Astrocyte (in vitro differentiated cells and primary cell): ENCODE data around the gene STAB1. TPM values are rescaled to one million over a fixed set of nuclear protein-coding genes. Genes with fewer than 3 reads are reported as not detected.

Experiments used
- DNase-seq: peaks from one replicate; pipeline ENCODE4 v3.0.0-alpha.2; 2010; ENCODE audit warnings: low read depth
- FAIRE-seq: peaks from 2 replicates; lab custom pipeline; 2011; peaks lifted over from hg19 to GRCh38; lab: Jason Lieb, UNC
- H2AFZ ChIP-seq: 2 replicates; pipeline ENCODE4 v1.6.0; 2012; ENCODE audit warnings: low read depth, low read length, inconsistent platforms
- H3K27ac ChIP-seq: 2 replicates; pipeline ENCODE4 v1.5.1; 2011; ENCODE audit warnings: low read depth, low read length, inconsistent platforms
- H3K27me3 ChIP-seq: 2 replicates; pipeline ENCODE4 v1.6.0; 2011; ENCODE audit warnings: low read length, inconsistent platforms; ENCODE audit not compliant: insufficient read depth
- H3K36me3 ChIP-seq: 2 replicates; pipeline ENCODE4 v1.5.1; 2011; ENCODE audit warnings: low read length, inconsistent platforms; ENCODE audit not compliant: insufficient read depth
- H3K4me1 ChIP-seq: 2 replicates; pipeline ENCODE4 v1.5.1; 2011; ENCODE audit warnings: low read length, inconsistent platforms; ENCODE audit not compliant: insufficient read depth
- H3K4me2 ChIP-seq: 2 replicates; pipeline ENCODE4 v1.6.0; 2012; ENCODE audit warnings: low read length, inconsistent platforms
- H3K4me3 ChIP-seq: 2 replicates; pipeline ENCODE4 v1.5.1; 2011; ENCODE audit warnings: low read depth, mild to moderate bottlenecking, low read length, inconsistent platforms; ENCODE audit not compliant: insufficient read depth
- H3K79me2 ChIP-seq: 2 replicates; pipeline ENCODE4 v1.6.0; 2012; ENCODE audit warnings: mild to moderate bottlenecking, low read length, inconsistent platforms; ENCODE audit not compliant: insufficient read depth
- H3K9ac ChIP-seq: 2 replicates; pipeline ENCODE4 v1.6.0; 2012; ENCODE audit warnings: mild to moderate bottlenecking, low read length, inconsistent platforms
- H3K9me3 ChIP-seq: 2 replicates; pipeline ENCODE4 v1.5.1; 2012; ENCODE audit warnings: low read depth, mild to moderate bottlenecking, low read length, inconsistent platforms; ENCODE audit not compliant: insufficient read depth
- H4K20me1 ChIP-seq: 2 replicates; pipeline ENCODE4 v1.6.0; 2012; ENCODE audit warnings: low read length, inconsistent platforms; ENCODE audit not compliant: insufficient read depth
- H3K27ac Mint-ChIP-seq: one replicate; pipeline ENCODE4 v1.8.0; 2021; ENCODE audit warnings: mild to moderate bottlenecking, mixed read lengths; ENCODE audit not compliant: unreplicated experiment
- H3K27me3 Mint-ChIP-seq: one replicate; pipeline ENCODE4 v1.8.0; 2021; ENCODE audit warnings: low read depth, mixed read lengths; ENCODE audit not compliant: unreplicated experiment
- H3K36me3 Mint-ChIP-seq: one replicate; pipeline ENCODE4 v1.8.0; 2021; ENCODE audit warnings: low read depth, mixed read lengths; ENCODE audit not compliant: unreplicated experiment
- H3K4me1 Mint-ChIP-seq: one replicate; pipeline ENCODE4 v1.8.0; 2021; ENCODE audit warnings: low read depth, mixed read lengths; ENCODE audit not compliant: unreplicated experiment
- H3K4me3 Mint-ChIP-seq: one replicate; pipeline ENCODE4 v1.8.0; 2021; ENCODE audit warnings: mild to moderate bottlenecking, moderate library complexity, mixed read lengths; ENCODE audit not compliant: unreplicated experiment
- H3K9me3 Mint-ChIP-seq: one replicate; pipeline ENCODE4 v1.8.0; 2021; ENCODE audit warnings: mild to moderate bottlenecking, mixed read lengths; ENCODE audit not compliant: unreplicated experiment
- CTCF ChIP-seq: IDR thresholded peaks from 2 replicates; pipeline ENCODE4 v1.5.1; 2011; ENCODE audit warnings: low read depth, mild to moderate bottlenecking, inconsistent platforms, low read length, moderate library complexity; ENCODE audit not compliant: insufficient read depth
- EZH2 ChIP-seq: IDR thresholded peaks from 2 replicates; pipeline ENCODE4 v1.6.1; 2012; ENCODE audit warnings: mild to moderate bottlenecking, low read length, inconsistent platforms; ENCODE audit not compliant: insufficient read depth
- total RNA-seq: library from RNA; stranded (reverse); gene quantifications from 2 replicates; pipeline ENCODE4 v1.2.1, GENCODE V29; 2021

Gene STAB1
- total RNA-seq, 1 donor from 2014 or later, result 0.39 TPM

DNA sequence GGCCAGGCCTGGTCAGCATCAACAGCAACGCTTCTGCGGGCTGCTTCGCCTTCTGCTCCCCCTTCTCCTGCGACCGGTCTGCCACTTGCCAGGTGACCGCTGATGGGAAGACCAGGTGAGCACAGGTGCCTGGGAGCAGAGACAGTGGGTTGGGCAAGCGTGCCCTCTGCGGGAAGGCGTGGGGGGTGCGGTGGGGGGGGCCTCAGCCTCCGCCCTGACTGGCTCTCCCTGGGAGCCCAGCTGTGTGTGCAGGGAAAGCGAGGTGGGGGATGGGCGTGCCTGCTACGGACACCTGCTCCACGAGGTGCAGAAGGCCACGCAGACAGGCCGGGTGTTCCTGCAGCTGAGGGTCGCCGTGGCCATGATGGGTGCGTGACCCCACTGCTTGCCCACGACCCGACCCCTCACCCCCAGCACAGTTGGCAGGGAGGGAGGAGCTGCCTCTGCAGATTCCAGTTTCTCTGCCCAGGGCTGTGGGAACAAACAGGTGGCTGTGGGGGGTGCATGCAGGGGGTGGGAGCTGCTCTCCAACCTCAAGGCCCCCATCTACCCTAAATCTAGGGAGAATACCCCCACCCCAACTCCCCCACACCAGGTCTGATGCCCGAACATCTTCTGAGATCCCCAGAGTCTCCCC, 8.8 kb downstream of the STAB1 start:
- peaks cover 4% of the 10 kb centered on the region for H3K4me1 Mint-ChIP-seq
- DNase-seq (no peak), FAIRE-seq (no peak)
- H3K9me3 ChIP-seq, result no peaks in the 10 kb centered on the region
- no peak overlapping the region for H3K27ac ChIP-seq
- H2AFZ ChIP-seq, result no peak overlapping the region
- H3K27ac Mint-ChIP-seq, result no peak overlapping the region
- peaks cover 6% of the 10 kb centered on the region for H3K4me1 ChIP-seq
- TF ChIP-seq EZH2 (no peak), CTCF (no peak)
- no peak overlapping the region for H3K4me3 ChIP-seq
- H3K9ac ChIP-seq, result no peak overlapping the region
- no peaks in the 10 kb centered on the region for H3K36me3 ChIP-seq
- H3K4me2 ChIP-seq, result no peak overlapping the region
- no peak overlapping the region for H3K4me3 Mint-ChIP-seq
- no peaks in the 10 kb centered on the region for H3K79me2 ChIP-seq
- H3K9me3 Mint-ChIP-seq, result no peaks in the 10 kb centered on the region
- H3K36me3 Mint-ChIP-seq, result no peaks in the 10 kb centered on the region
- H4K20me1 ChIP-seq, result no peaks in the 10 kb centered on the region
- no peaks in the 10 kb centered on the region for H3K27me3 ChIP-seq
- H3K27me3 Mint-ChIP-seq, result peaks cover 21% of the 10 kb centered on the region

- Histone ChIP-seq H3K27ac (no peak overlapping the region), H3K9ac (no peak overlapping the region), H4K20me1 (no peaks in the 10 kb centered on the region), H3K4me2 (no peak overlapping the region), H2AFZ (no peak overlapping the region), H3K9me3 (no peaks in the 10 kb centered on the region), H3K79me2 (no peaks in the 10 kb centered on the region), H3K36me3 (no peaks in the 10 kb centered on the region), H3K4me3 (no peak overlapping the region), H3K4me1 (peaks cover 6% of the 10 kb centered on the region), H3K27me3 (no peaks in the 10 kb centered on the region)
- no peaks in the 10 kb centered on the region for H3K9me3 Mint-ChIP-seq
- H3K36me3 Mint-ChIP-seq, result no peaks in the 10 kb centered on the region
- no peak overlapping the region for H3K4me3 Mint-ChIP-seq
- no peak overlapping the region for H3K27ac Mint-ChIP-seq
- TF ChIP-seq EZH2, result no peak
- no peak for TF ChIP-seq CTCF
- H3K27me3 Mint-ChIP-seq, result peaks cover 27% of the 10 kb centered on the region
- no peak for DNase-seq
- FAIRE-seq, result no peak
- peaks cover 4% of the 10 kb centered on the region for H3K4me1 Mint-ChIP-seq
Observed at GRCh38 chr3:52504977-52505376, 9.8 kb downstream of the STAB1 start.

DNA sequence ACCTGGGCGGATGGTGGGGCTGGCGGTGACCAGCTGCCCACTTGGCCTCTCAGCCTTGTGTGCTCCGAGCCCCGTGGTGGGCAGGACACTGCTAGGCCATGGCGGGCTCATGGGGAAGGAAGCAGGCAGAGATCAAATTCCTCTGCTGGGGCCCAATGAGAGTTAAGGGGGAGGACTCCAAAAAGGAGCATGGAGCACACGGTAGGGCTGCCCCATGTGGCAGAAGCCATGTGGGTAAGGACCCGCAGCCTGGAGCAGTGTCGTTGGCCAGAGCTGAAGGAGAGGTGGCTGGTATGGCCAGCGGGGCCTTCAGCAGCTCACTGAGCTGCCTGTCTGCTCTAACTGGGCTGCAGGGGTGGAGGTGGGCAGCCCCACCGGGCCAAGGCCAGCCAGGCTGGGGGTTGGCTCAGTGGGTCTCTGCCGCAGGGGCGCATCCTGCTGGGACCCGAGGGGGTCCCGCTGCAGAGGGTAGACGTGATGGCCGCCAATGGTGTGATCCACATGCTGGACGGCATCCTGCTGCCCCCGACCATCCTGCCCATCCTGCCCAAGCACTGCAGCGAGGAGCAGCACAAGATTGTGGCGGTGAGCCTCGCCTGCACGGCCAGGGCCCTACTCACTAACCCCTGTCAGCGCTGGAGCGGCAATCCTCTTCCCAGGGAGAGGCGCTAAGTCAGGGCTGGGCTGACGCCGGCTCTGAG, 11.3 kb downstream of the STAB1 start:
- H3K36me3 ChIP-seq, result no peaks in the 10 kb centered on the region
- H3K9me3 ChIP-seq, result no peaks in the 10 kb centered on the region
- H3K4me3 ChIP-seq, result no peak overlapping the region
- TF ChIP-seq EZH2, result no peak
- no peak for TF ChIP-seq CTCF
- H4K20me1 ChIP-seq, result no peaks in the 10 kb centered on the region
- H3K27ac Mint-ChIP-seq, result no peak overlapping the region
- no peaks in the 10 kb centered on the region for H3K36me3 Mint-ChIP-seq
- peaks cover 4% of the 10 kb centered on the region for H3K4me1 Mint-ChIP-seq
- no peak overlapping the region for H3K9ac ChIP-seq
- no peak overlapping the region for H3K27ac ChIP-seq
- peaks cover 31% of the 10 kb centered on the region for H3K27me3 Mint-ChIP-seq
- H3K4me1 ChIP-seq, result peaks cover 6% of the 10 kb centered on the region
- no peaks in the 10 kb centered on the region for H3K9me3 Mint-ChIP-seq
- no peak overlapping the region for H3K4me2 ChIP-seq
- H3K4me3 Mint-ChIP-seq, result no peak overlapping the region
- H2AFZ ChIP-seq, result no peak overlapping the region
- no peak for FAIRE-seq
- DNase-seq, result no peak
- no peaks in the 10 kb centered on the region for H3K79me2 ChIP-seq
- H3K27me3 ChIP-seq, result no peaks in the 10 kb centered on the region
